ENCODE results near the gene DTX3.
"Not testable (repeated sequence)": the region's sequence is repeated elsewhere in the genome, so short reads cannot be mapped to it uniquely, and the experiment has no call there.

Gene DTX3

GRCh38 chr12:57616383-57617101, 11.9 kb downstream of the DTX3 start:
- H3K9me3 ChIP-seq (ENCODE audit: control insufficient read depth, low read depth, low read length): no peaks in the 10 kb centered on the region
- H3K9ac ChIP-seq (ENCODE audit: low read length): no peak overlapping the region
- no peak overlapping the region for H3K4me3 ChIP-seq (ENCODE audit: low read length)
- H3K27me3 ChIP-seq (ENCODE audit: control insufficient read depth, insufficient read depth, low read length): peaks cover 85% of the 10 kb centered on the region
- H3K27ac ChIP-seq (ENCODE audit: low read length): no peak overlapping the region
- no peaks in the 10 kb centered on the region for H3K36me3 ChIP-seq (ENCODE audit: control insufficient read depth, low read depth, low read length)
- H3K4me1 ChIP-seq (ENCODE audit: control insufficient read depth, low read depth, low read length): peaks cover 12% of the 10 kb centered on the region

GRCh38 chr12:57617942-57618341, 13.3 kb downstream of the DTX3 start:
- H3K9ac ChIP-seq (ENCODE audit: low read length): no peak overlapping the region
- peaks cover 8% of the 10 kb centered on the region for H3K4me1 ChIP-seq (ENCODE audit: control insufficient read depth, low read depth, low read length)
- peaks cover 88% of the 10 kb centered on the region for H3K27me3 ChIP-seq (ENCODE audit: control insufficient read depth, insufficient read depth, low read length)
- no peak overlapping the region for H3K4me3 ChIP-seq (ENCODE audit: low read length)
- no peaks in the 10 kb centered on the region for H3K36me3 ChIP-seq (ENCODE audit: control insufficient read depth, low read depth, low read length)
- H3K27ac ChIP-seq (ENCODE audit: low read length): no peak overlapping the region
- H3K9me3 ChIP-seq (ENCODE audit: control insufficient read depth, low read depth, low read length): no peaks in the 10 kb centered on the region

DNA sequence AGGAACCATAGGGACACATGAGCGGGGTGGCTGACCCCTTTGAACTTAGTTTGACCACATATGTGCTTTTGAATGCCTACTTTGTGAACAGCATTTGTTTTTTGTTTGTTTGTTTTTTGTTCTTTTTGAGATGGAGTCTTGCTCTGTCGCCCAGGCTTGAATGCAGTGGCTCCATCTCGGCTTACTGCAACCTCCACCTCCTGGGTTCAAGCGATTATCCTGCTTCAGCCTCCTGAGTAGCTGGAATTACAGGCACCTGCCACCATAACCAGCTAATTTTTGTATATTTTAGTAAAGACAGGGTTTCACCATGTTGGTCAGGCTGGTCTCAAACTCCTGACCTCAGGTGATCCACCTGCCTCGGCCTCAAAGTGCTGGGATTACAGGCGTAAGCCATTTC, 13.8 kb downstream of the DTX3 start:
- peaks cover 88% of the 10 kb centered on the region for H3K27me3 ChIP-seq (ENCODE audit: control insufficient read depth, insufficient read depth, low read length)
- not testable (repeated sequence) for H3K27ac ChIP-seq (ENCODE audit: low read length); H3K36me3 ChIP-seq (ENCODE audit: control insufficient read depth, low read depth, low read length); H3K9me3 ChIP-seq (ENCODE audit: control insufficient read depth, low read depth, low read length); H3K9ac ChIP-seq (ENCODE audit: low read length); H3K4me3 ChIP-seq (ENCODE audit: low read length); H3K4me1 ChIP-seq (ENCODE audit: control insufficient read depth, low read depth, low read length)

DNA sequence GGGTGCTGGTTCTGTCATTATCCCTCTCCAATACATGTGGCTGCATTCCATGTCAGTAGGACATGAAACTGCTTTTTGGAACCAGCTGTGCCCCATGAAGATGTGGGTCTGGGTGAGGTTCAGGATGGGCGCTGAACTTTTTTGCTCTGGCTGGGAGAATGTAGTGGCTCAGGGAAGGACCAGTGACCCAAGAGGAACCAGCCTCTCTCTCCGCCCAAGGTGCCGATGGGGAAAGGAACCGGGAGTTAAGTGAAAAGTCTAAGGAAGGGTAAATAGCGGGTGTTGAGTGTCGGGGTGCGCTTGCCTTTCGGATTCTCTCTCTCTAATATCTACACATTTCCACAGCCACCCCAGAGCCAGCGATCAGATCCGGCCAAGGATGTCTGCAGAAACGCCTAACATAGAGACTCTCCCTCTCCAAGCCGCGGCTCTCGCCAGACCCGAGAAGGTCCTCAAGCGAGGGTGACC, 14.4 kb downstream of the DTX3 start:
- peaks cover 4% of the 10 kb centered on the region for H3K4me1 ChIP-seq (ENCODE audit: control insufficient read depth, low read depth, low read length)
- no peak overlapping the region for H3K27ac ChIP-seq (ENCODE audit: low read length)
- peak overlapping the region; percentile 34 for H3K4me3 ChIP-seq (ENCODE audit: low read length)
- no peak overlapping the region for H3K9ac ChIP-seq (ENCODE audit: low read length)
- no peaks in the 10 kb centered on the region for H3K36me3 ChIP-seq (ENCODE audit: control insufficient read depth, low read depth, low read length)
- peaks cover 88% of the 10 kb centered on the region for H3K27me3 ChIP-seq (ENCODE audit: control insufficient read depth, insufficient read depth, low read length)
- no peaks in the 10 kb centered on the region for H3K9me3 ChIP-seq (ENCODE audit: control insufficient read depth, low read depth, low read length)

DNA sequence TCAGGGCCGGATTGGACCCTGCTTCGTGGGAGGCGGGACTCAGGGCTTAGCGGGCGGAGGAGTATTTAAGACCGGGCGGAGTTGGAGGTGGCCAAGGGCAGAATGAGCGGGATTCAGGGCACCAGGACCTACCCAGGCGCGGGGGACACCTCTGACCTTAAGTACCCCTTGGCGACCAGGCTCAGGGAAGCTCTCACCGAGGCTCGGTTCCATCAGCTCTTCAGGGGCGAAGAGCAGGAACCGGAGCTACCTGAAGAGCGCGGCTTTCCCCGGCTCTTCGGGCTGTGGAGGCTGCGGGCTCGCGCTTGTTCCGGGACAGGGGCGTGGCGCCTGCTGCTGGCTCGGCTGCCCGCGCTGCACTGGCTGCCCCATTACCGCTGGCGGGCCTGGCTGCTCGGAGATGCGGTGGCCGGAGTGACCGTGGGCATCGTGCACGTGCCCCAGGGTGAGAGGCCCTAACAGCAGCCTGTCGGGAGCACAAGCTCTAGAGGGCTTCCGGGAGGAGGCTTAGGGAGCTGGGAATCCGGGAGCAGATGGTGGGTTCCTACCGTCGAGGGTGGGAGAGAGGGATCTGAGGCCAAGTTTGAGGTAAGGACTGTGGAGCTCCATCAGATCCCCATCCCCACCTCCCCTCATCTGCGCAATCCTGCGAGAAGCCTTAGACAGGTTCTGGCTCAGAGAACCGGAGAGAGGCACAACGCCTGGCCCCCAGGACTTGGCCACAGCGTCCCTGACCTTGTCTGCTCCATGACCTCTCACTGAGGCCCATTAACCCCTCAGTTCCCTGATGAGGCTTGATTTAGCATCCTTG, 15.0 kb downstream of the DTX3 start:
- H3K9me3 ChIP-seq (ENCODE audit: control insufficient read depth, low read depth, low read length): no peaks in the 10 kb centered on the region
- H3K36me3 ChIP-seq (ENCODE audit: control insufficient read depth, low read depth, low read length): no peaks in the 10 kb centered on the region
- no peak overlapping the region for H3K9ac ChIP-seq (ENCODE audit: low read length)
- H3K27ac ChIP-seq (ENCODE audit: low read length): no peak overlapping the region
- no peaks in the 10 kb centered on the region for H3K4me1 ChIP-seq (ENCODE audit: control insufficient read depth, low read depth, low read length)
- peaks cover 93% of the 10 kb centered on the region for H3K27me3 ChIP-seq (ENCODE audit: control insufficient read depth, insufficient read depth, low read length)
- H3K4me3 ChIP-seq (ENCODE audit: low read length): peak overlapping the region; percentile 34

DNA sequence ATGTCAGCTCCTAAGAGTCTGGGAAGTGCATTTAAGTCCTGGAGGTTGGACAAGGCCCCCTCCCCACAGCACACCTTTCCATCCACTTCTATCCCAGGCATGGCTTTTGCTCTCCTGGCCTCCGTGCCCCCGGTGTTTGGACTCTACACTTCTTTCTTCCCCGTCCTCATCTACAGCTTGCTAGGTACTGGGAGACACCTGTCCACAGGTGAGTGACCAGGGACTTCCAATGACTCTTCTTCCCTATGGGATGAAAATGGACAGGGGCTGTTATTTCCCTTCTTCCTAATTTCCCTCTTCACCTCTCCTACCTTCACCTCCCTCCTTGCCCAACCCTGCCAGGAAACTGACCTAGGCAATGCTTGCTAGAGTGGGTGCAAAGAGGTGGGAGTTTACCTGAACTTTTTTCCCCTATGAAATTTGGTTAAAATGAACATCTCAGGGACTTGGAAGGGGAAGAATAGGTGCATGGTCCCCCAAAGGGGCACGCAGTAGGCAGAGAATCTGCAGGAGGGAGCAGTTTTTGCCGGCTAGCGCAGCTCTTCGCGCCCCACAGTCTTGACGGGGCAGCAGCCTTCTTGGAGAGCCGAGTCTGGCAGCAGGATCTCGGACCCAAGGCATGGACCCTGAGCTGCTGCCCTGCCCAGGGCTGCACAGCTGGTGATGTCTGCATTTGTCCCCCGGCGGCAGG, 15.8 kb downstream of the DTX3 start:
- Histone ChIP-seq H3K9me3 (ENCODE audit: control insufficient read depth, low read depth, low read length) (no peaks in the 10 kb centered on the region), H3K4me3 (ENCODE audit: low read length) (peak overlapping the region; percentile 49), H3K27ac (ENCODE audit: low read length) (no peak overlapping the region), H3K9ac (ENCODE audit: low read length) (no peak overlapping the region), H3K27me3 (ENCODE audit: control insufficient read depth, insufficient read depth, low read length) (peaks cover 93% of the 10 kb centered on the region), H3K4me1 (ENCODE audit: control insufficient read depth, low read depth, low read length) (no peaks in the 10 kb centered on the region), H3K36me3 (ENCODE audit: control insufficient read depth, low read depth, low read length) (no peaks in the 10 kb centered on the region)

GRCh38 chr12:57620936-57621496, 16.4 kb downstream of the DTX3 start:
- Histone ChIP-seq H3K27ac (ENCODE audit: low read length) (no peak overlapping the region), H3K9ac (ENCODE audit: low read length) (no peak overlapping the region), H3K27me3 (ENCODE audit: control insufficient read depth, insufficient read depth, low read length) (peaks cover 94% of the 10 kb centered on the region), H3K4me3 (ENCODE audit: low read length) (peak overlapping the region; percentile 49), H3K9me3 (ENCODE audit: control insufficient read depth, low read depth, low read length) (no peaks in the 10 kb centered on the region), H3K36me3 (ENCODE audit: control insufficient read depth, low read depth, low read length) (no peaks in the 10 kb centered on the region), H3K4me1 (ENCODE audit: control insufficient read depth, low read depth, low read length) (no peaks in the 10 kb centered on the region)

GRCh38 chr12:57621497-57622292, 17.1 kb downstream of the DTX3 start:
- H3K9ac ChIP-seq (ENCODE audit: low read length): no peak overlapping the region
- H3K36me3 ChIP-seq (ENCODE audit: control insufficient read depth, low read depth, low read length): no peaks in the 10 kb centered on the region
- no peak overlapping the region for H3K27ac ChIP-seq (ENCODE audit: low read length)
- no peaks in the 10 kb centered on the region for H3K4me1 ChIP-seq (ENCODE audit: control insufficient read depth, low read depth, low read length)
- no peaks in the 10 kb centered on the region for H3K9me3 ChIP-seq (ENCODE audit: control insufficient read depth, low read depth, low read length)
- peak overlapping the region; percentile 49 for H3K4me3 ChIP-seq (ENCODE audit: low read length)
- peaks cover 97% of the 10 kb centered on the region for H3K27me3 ChIP-seq (ENCODE audit: control insufficient read depth, insufficient read depth, low read length)

DNA sequence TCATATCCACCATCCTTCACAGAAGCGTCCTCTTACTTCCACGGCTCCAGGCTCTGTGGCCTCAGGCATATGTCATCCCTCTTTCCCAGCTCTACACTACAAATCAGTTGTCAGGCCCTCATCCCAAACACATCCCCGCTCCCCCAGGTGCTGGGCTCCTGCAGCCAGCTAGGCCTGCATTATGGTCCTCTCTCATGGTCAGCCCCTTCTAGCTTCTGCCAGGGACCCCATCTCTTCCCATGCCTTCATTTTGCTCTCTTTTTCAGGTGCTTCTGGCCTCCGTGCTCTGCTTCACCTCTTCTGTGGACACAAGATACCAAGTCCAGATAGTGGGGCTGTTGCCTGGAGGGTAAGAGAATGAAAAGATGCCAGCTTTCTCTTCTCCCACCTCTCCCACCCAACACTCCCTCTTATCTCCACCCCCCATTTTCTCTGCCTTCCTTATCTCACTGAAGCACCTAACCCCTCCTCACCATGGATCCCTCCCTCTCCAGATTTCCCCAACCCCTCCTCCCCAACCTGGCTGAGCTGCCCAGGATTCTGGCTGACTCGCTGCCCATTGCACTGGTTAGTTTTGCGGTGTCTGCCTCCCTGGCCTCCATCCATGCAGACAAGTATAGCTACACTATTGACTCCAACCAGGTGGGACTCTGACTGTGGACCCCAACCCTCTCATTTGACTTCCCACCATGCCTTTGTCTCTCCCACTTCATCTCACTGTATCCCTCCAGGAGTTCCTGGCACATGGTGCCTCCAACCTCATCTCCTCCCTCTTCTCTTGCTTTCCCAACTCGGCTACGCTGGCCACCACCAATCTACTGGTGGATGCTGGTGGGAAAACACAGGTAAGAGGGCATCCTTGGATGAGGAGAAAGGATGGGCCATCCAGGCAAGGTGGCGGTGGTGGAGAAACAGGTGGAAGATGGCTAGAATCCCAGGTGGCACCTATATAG, 17.9 kb downstream of the DTX3 start:
- H3K27me3 ChIP-seq (ENCODE audit: control insufficient read depth, insufficient read depth, low read length): peaks cover 100% of the 10 kb centered on the region
- peaks cover 4% of the 10 kb centered on the region for H3K4me1 ChIP-seq (ENCODE audit: control insufficient read depth, low read depth, low read length)
- no peaks in the 10 kb centered on the region for H3K9me3 ChIP-seq (ENCODE audit: control insufficient read depth, low read depth, low read length)
- H3K4me3 ChIP-seq (ENCODE audit: low read length): no peak overlapping the region
- H3K27ac ChIP-seq (ENCODE audit: low read length): no peak overlapping the region
- H3K36me3 ChIP-seq (ENCODE audit: control insufficient read depth, low read depth, low read length): no peaks in the 10 kb centered on the region
- H3K9ac ChIP-seq (ENCODE audit: low read length): no peak overlapping the region

DNA sequence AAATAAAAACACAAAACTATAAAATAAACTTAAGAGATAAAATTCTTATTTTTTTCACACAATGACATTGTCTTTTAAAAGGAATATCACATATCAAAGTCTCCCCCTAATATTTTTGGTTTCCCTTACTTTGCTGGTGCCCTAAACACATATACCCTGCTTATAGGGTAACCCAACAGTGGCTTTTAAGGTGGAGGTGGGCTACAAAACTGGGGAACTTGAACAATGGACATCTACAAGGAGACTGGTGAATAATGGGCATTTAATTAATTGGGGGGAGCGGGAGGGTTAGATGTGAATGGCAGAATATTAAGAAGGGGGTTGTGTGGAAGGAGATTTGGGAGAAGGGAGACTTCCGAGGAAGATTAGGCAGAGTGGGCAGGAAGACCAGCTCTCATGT, 18.8 kb downstream of the DTX3 start:
- H3K27me3 ChIP-seq (ENCODE audit: control insufficient read depth, insufficient read depth, low read length): peaks cover 100% of the 10 kb centered on the region
- H3K9me3 ChIP-seq (ENCODE audit: control insufficient read depth, low read depth, low read length): no peaks in the 10 kb centered on the region
- H3K9ac ChIP-seq (ENCODE audit: low read length): no peak overlapping the region
- no peak overlapping the region for H3K4me3 ChIP-seq (ENCODE audit: low read length)
- peaks cover 13% of the 10 kb centered on the region for H3K4me1 ChIP-seq (ENCODE audit: control insufficient read depth, low read depth, low read length)
- no peaks in the 10 kb centered on the region for H3K36me3 ChIP-seq (ENCODE audit: control insufficient read depth, low read depth, low read length)
- H3K27ac ChIP-seq (ENCODE audit: low read length): no peak overlapping the region
